HG03565 (cell line): ENCODE measurements around the gene CCDC172.
"Not testable (repeated sequence)": the region's sequence is repeated elsewhere in the genome, so short reads cannot be mapped to it uniquely, and the experiment has no call there.

Experiments
- ATAC-seq: cut with Tn5 transposase; IDR thresholded peaks from one replicate; pipeline ENCODE4 v1.9.1; 2021; ENCODE audit warnings: mild to moderate bottlenecking, moderate library complexity; ENCODE audit not compliant: unreplicated experiment

Gene CCDC172

DNA sequence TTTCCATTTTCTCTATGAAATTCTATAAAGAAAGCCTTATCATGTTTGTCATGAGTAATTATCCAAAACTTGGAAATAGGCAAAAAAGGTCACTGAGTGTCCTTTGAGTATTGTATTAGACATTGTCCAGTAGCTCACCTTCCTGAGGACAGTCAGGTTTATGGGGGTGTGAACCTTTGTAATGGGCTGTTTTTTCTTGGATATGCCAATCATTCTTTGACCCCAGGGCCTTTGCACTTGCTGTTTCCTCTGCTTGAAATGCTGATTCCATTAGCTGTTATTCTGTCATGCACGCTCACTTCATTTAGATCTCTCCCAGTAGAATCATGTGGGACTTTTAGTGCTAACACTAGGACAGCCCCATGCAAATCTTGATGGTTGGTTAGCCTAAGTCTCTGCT, 4.9 kb downstream of the CCDC172 start:
- no peak for ATAC-seq

DNA sequence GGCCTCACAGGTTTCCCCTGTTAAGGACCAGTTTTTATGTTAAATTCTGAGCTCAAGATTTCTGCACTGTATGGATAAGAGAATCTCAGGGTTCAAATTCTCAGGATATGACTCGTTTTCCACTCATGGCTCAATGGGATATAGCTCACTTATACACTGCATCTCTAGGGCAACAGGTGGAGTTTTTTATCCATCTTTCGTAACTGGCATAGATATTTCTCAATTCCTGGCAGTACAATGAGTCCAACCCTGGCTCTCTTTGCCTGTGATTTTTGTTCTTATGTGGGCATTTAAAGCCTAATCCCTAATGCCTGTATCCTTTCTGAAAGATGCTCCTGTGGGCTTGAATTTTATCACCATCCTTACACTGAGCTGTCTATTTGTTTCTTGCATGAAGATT, 7.6 kb downstream of the CCDC172 start:
- ATAC-seq = no peak

DNA sequence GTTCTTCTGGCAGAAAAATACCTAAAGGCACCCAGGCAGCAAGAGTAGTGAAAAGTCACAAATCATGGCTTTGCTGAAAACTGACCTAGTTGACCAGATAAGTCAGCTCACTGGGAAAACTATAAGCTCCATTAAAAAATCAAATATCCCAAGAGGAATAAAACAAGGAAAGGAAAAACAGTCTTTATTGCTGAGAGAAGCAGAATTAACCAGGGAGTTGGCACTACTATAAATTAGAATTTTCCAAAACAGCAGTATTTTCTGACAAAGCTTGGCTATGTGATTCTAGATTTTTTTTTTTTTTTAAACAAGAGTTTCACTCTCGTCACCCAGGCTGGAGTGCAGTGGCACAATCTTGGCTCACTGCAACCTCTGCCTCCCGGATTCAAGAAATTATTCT, 12.6 kb downstream of the CCDC172 start:
- no peak for ATAC-seq

DNA sequence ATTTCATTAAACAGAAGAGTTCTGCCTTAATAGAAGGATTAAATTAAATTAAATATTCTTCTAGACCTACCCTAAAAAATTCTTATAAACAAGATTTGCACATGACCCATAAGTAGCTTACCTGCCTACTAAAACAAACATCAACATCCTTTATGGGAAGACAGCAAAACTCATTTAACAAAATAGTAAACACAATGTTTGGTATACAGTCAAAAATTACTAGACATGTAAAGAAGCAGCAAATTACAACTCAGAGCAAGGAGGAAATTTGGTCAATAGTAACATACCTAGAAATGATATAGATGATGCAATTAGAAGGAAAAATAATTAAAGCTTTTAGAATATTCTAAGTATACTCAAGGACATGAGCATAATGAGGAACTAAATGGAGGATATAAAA, 27.9 kb downstream of the CCDC172 start:
- no peak for ATAC-seq

DNA sequence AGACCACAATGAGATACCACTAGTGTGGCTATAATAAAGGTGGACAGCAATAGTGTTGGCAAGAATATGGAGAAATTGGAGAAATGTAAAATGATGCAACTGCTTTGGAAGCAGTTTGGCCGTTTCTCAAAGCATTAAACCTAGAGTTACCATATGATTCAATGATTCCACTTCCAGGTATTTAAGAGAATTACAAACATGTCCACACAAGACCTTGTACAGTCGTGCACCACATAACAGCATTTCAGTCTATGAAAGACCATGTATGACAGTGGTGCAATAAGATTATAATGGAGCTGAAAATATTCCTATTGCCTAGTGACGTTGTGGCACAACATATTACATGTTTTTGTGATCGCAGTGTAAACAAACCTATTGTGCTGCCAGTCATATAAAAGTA, 29.6 kb downstream of the CCDC172 start:
- ATAC-seq = no peak

DNA sequence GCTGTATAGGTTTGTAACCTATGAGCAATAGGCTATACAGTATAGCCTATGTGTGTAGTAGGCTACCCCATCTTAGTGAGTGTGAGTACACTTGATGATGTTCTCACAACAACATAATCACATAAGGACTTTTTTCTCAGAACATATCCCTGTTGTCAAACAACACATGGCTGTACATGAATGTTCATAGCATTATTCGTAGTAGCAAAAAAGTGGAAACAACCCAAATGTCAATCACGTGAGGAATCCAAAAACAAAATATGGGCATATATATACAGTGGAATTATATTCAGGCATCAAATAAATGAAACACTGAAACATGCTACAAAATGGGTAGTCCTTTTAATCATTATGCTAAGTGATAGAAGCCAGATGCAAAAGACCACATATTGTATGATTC, 31.1 kb downstream of the CCDC172 start:
- ATAC-seq = no peak

DNA sequence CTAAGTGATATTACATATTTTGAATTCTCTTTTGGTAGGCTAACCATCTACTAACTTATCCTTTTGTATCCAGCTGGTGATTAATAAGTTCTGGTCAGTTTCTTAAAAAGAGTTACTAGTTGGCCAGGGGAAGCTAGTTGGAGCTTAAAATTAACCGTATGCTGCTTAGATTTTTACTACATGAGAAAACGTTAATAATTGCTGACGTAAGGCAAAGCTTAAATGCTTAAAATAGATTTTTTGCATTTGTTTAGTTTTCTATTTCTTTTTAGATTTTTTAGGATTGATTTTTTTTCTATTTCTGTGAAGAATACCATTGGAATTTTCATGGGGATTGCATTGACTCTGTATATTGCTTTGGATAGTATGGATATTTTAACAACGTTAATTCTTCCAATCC, 32.6 kb downstream of the CCDC172 start:
- ATAC-seq = no peak

DNA sequence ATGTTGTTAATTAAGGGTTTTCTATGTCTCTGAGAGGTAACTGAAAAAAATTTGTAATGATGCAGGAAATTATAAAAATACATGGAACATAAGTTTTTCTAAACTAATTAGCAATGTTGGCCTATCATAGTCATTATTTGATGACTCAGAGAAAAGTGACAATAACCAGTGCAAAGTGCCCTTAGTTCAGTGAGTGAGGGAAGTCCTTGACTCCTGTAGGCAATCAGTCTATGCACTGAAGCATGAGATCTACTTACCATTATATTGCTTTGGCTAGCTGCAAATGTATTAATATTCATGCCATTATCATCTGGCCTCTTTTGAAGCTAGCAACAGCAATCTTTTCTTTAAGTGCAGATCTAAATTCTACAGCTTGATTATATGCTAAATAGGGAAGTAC, 40.6 kb downstream of the CCDC172 start:
- no peak for ATAC-seq

DNA sequence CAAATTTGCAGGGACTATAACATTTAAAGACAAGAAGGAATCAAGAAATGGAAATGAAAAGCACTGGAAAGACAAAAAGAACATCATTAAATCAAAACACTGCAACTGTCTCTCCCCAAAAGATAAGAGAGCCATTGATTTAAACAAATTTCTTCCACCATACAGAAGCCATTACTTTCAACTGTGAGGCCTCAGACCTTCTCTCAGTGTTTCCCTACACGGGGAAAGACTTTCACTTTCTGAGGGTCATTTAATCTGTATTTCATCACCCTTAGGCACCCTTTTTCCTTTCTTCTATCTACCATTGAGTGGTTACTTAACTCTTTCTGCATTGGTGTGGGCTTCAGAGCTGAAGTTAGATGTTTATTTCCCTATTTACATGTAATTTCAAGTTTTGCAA, 47.5 kb downstream of the CCDC172 start:
- no peak for ATAC-seq

DNA sequence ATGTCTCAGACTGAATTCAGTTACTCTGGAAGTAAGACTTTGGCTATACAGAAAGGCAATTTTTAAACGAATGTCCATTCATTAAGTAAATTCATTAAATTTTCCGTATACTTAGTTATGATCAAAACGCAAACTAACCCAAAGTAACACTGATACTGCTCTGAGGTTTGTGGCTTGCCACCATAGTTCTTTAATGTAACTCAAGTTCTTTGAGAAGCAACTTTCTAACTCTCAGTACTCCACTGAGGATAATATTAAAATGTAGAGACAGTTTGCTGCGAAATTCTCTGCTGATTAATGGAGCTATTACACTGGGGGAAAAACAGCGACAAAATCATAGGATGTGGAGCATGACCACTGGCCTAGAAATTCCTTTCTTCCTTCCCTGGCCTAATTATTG, 58.0 kb downstream of the CCDC172 start:
- ATAC-seq = no peak

DNA sequence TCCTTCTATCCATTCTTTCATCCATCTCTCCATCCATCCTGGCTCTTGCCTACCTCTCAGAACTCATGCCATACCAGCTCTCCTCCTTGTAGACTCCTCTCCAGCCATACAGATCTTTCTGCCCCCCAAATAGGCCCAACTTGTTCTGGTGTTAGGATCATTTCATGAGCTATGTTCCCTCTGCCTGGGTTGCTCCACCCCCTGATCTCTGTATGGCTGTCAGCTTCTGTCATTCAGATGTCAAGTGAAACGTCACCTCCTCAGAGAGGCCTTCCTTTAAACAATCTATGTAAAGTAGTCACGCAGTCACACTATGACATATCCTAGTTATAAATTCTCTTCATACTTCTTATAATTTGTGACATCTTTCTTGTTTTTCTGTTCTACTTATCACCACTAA, 61.1 kb downstream of the CCDC172 start:
- ATAC-seq = no peak

DNA sequence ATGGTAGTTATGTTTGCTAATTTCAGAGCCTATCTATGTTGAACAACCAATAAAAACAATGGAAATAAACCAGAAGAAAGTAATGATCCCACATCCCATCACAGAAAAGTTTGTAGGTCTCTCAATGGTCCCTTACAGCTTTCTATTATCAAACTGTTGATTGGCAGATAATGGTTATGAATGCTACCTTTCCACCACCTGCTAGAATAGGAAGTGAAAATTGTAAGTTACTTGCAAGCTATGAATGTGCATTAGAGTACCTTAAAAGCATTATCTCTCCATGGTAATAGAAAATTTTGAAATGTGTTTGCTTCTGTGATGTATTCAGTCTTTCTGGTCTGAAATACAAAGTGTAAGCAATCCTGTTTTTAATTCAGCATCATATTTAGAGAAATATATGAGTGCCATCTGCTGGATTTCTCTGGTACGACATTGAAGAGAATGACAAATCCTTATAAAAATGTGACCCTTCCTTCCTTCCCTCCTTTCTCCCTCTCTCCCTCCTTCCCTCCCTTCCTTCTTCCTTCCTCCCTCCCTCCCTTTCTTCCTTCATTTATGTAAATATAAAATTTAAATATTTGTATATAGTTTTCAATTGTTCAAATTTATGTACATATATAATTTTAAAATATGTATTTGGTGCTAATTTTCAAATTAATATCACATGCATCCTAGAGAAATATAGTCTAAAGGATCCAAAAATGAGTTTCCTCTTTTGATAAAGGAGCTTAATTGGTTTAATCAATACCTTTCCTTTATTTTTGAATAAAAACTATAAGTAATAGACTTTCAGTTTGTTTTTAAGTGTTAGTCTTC, 62.0 kb downstream of the CCDC172 start:
- ATAC-seq = peak; percentile 40

DNA sequence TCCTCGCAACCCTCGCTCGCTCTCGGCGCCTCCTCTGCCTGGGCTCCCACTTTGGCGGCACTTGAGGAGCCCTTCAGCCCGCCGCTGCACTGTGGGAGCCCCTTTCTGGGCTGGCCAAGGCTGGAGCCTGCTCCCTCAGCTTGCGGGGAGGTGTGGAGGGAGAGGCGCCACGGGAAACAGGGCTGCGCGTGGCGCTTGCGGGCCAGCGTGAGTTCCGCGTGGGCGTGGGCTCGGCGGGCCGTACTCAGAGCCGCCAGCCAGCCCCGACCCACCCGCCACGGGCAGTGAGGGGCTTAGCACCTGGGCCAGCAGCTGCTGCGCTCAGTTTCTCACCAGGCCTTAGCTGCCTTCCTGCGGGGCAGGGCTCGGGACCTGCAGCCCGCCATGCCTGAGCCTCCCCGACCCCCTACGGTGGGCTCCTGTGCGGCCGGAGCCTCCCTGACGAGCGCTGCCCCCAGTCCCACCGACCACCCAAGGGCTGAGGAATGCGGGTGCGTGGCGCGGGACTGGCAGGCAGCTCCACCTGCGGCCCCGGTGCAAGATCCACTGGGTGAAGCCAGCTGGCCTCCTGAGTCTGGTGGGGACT, 69.1 kb downstream of the CCDC172 start:
- not testable (repeated sequence) for ATAC-seq

DNA sequence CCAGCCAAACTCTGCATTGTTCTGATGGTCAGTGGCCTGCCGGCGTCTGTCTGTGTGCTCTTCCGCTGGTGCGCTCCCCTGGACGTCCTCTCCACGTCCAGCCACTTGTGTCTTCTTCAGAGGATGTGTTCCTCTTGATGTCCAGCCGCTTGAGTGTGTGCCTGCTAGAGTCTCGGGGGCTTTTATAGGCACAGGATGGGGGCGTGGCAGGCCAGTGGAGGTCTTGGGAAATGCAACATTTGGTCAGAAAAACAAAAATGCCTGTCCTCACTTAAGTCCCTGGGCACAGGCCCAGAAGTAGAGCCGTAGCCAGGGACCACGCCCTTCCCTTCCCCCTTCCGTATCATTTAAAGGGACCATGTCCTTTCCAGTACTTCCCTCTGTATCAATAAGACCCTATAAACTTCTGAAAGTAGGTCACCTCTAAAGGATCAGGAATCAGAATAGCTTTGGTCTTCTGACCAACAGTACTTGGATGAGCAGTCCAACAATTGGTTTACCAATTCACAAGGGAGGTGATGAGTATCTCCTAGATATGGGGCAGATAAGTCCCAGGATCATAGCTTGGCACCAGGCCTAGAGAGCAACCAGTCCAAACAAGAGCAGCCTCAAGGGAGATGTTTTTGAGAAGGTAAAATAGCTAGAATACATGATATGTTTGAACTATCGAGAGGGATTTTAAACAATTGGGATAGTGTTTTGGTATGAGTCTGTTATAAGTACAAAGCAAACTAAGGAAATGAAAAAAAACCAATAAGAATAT, 71.2 kb downstream of the CCDC172 start:
- no peak for ATAC-seq

DNA sequence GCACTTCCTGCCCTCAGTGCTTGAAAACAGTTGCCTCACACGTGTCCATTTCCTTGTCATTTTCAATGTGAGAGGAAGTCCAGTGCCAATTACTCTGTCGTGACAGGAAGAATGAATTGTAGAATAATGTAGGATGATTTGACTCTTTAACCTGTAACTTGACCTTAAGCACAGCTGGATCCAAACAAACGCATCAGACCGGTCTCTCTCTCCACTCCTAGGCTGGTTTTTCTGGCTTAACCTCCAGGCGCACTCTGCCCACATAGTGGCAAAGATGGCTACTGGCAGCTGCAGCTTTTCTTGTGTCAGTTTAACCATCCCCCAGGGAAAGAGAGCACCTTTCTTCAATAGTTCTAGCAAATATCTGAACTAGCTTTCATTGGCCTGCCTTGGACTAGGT, 74.0 kb downstream of the CCDC172 start:
- ATAC-seq = no peak

DNA sequence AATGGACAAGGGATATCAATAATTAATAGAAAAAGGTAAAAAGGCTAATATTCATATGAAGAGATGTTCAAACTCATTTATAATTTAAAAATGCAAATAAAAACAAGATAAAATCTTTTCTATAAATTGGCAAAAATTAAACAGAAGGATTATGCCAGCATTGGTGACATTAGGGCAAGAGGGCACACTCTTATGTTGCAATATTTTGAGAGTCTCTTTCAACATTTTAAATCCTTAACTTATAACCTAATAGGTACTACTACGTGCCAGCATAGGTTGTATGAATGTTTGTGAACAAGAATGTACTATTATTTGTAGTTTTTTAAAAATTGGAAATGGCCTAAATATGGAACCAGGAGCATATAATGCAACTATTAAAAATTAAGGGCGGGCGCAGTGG, 78.6 kb downstream of the CCDC172 start:
- no peak for ATAC-seq

DNA sequence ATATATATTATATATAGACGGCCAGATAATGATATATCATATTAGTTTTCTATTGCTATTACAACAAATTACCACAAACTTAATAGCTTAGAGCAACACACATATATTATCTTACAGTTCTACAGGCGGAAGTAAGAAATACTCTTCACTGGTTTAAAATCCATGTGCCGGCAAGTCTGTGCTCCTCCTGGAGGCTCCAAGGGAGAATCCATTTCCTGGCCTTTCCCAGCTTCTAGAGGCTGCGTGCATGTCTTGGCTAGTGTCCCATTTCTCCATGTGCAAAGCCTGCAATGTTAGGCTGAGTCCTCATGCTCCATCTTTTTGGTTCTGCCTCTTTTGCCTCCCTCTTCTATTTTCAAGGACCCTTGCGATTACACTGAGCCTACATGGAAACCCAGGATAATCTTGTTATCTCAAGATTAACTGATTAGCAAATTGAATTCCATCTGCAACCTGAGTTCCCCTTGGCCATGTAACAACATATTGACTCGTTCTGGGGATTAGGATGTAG, 79.5 kb downstream of the CCDC172 start:
- ATAC-seq = no peak

DNA sequence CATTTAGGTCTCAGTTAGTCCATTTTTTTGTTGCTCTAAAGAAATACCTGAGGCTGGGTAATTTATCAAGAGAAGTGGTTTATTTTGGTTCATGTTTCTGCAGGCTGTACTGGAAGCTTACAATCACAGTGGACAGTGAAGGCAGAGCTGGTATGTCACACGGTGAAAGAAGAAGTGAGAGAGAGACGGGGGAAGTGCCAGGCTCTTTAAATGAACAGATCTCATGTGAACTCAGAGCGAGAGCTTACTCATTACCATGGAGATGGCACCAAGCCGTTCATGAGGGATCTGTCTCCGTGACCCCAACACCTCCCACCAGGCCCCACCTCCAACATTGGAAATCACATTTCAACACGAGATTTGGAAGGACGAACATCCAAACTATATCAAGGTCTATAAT, 84.5 kb downstream of the CCDC172 start:
- ATAC-seq = peak; percentile 72

DNA sequence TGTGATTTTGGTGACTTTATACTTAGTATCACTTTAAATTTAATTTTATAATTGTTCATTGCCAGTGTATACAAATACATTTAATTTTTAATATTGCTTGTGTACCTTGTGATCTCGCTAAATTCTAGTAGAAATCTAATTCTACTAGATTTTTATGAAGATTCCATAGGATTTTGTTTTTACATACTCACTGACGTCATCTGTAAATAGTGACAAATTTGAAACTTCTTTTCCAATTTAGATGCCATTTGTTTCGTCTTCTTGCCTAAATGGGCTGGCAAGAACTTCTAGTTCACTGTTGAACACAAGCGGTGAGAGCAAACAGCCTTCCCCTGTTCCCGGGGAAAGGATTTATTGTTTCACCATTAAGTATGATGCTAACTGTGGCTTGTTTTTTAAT, 86.1 kb downstream of the CCDC172 start:
- no peak for ATAC-seq

DNA sequence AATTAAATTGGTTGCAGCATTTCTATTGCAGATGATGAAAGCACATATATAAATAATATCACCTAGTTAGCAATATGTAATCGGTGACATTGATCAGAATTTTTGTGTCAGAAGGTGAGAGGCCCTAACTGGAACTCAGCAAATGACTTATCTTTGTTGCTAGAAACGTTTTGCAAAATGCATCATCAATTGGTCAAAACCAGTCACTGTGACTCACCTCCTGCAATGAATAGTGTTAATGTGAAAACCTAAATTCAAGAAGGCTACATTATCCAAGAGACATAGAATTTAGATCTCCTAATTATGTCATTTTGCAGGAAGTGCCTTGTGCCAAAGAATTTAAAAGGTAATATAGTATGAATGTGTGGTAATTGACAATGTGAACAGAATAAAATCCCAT, 93.6 kb downstream of the CCDC172 start:
- no peak for ATAC-seq

DNA sequence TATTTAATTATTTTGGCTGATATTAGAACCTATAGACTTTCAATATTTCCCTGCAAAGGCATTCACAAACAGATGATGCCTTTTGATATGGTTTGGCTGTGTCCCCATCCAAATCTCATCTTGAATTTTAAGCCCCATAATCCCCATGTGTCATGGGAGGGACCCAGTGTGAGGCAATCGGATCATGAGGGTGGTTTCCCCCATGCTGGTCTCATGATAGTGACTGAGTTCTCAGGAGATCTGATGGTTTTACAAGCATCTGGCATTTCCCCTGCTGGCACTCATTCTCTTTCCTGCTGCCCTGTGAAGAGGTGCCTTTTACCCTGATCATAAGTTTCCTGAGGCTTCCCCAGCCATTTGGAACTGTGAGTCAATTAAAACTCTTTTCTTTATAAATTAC, 94.1 kb downstream of the CCDC172 start:
- no peak for ATAC-seq

DNA sequence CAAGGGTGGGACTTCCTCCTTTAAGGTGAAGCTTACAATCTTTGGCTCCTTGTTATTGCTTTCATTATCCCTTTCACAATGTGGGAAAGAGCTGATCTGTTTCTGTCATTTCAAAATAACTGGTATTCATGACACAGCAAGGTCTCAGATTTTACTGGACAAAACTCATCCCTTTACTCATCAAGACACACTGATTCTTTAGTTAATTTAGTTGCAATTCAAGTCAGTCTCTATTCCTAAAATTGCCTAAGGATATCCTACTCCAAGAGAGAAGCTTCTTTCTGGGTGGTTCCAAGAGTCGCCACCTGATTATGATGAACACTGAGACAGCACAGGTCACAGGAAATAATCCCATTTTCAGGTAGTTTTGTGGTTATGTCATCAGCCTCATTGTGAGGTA, 97.6 kb downstream of the CCDC172 start:
- no peak for ATAC-seq
